ENCODE measurements around the gene CBY3. TPM values are rescaled to one million over a fixed set of nuclear protein-coding genes. Genes with fewer than 3 reads are reported as not detected.

Gene CBY3
- total and polyA plus RNA-seq, 2 of the 8 experiments (the other 6 are each of a cell fraction or from before 2014, with no cell fraction given), result 0.39 TPM

DNA sequence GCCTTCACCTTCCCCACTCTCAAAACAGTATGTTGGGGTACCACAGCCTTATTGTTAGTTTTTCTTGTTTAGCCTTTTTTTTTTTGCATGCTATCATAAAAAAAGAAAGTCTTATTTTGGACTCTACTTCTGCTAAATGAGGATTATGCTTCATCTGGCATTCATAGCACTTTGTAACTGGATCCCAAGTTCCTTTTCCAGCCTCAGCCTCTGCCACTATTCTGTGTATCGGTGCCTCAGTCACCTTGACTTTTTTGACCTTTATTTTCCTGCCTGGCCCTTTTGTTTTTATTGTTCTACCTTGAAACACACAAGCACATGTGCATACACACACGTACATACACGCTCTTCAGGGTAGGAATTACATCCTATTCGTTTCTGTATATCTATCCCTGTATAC is 43.3 kb upstream of the CBY3 start (continued):
- TF ChIP-seq POLR2AphosphoS5 (IDR thresholded peaks at IDR 0.05; ENCODE audit: low read depth, low read length), result no peak
- no peak for TF ChIP-seq HDAC6 (IDR thresholded peaks at IDR 0.05; ENCODE audit: low read depth, low read length)
- TF ChIP-seq RXRA (IDR thresholded peaks at IDR 0.05; ENCODE audit: insufficient read depth, low read depth, low read length), result no peak
- no peak for TF ChIP-seq EP300 (IDR thresholded peaks at IDR 0.05; ENCODE audit: borderline replicate concordance in 1 of 2, low read depth in 2 of 2, low read length in 2 of 2)
- TF ChIP-seq TAF7 (optimal IDR thresholded peaks at IDR 0.05; ENCODE audit: borderline replicate concordance, low read depth, low read length), result no peak
